NCI-H2107 treated with DMSO at 0.1 percent for 48 hours (cell line): ENCODE data around the gene CCDC190.
"Not testable (repeated sequence)": the region's sequence is repeated elsewhere in the genome, so short reads cannot be mapped to it uniquely, and the experiment has no call there.

Experiments
- DNase-seq: peaks from one replicate; lab custom pipeline; 2025; ENCODE audit not compliant: unreplicated experiment; lab: John Stamatoyannopoulos, UW

The CCDC190 gene

GRCh38 chr1:162878000-162878596 lies 17.1 kb upstream of the CCDC190 start:
- peak; percentile 75 for DNase-seq

GRCh38 chr1:162877412-162877811 lies 16.4 kb upstream of the CCDC190 start:
- no peak for DNase-seq

- DNase-seq, result no peak
Measured at GRCh38 chr1:162876751-162877150, 15.8 kb upstream of the CCDC190 start.

DNA sequence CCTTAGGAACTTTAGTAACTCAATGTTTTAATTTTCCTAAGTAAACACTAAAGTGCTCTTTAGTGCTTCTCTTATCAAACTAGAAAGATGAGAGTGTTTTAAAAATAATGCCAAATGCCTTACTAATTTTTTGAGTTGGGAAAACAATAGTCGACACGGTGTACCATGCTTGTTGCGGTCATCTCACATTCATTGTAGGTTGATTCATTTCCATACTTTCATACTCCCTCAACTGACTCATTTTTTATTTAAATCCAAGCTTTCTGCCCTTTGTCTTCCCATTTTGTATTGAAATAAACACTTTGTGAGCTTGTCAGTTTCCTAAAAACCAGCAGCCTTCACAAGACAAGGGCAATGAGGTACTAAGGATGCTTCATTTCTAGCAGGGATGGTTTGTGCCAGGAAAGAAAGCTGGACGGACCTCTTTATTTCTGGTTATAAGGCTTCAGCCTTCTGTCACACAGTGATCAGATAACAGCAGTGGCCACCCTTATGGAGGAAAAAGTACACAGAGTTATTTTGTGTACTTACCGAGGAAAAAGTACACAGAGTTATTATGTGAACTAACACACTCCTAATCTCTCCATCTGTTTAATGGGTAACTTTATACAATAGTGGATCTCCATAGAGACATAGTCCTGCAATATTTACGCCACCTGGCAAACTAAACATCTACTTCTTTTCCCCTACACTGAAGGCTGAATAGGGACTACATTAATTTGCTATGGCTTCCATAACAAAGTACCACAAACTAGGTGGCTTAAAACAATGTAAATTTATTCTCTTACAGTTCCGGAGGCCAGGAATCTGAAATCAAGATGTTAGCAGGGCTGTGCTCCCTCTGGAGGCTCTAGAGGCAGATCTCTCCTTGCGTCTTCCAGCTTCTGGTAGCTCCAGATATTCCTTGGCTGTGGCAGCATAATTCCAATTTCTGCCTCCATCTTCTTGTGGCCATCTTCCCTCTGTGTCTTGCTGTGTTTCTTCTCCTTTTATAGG lies 13.0 kb upstream of the CCDC190 start:
- DNase-seq, result no peak

DNA sequence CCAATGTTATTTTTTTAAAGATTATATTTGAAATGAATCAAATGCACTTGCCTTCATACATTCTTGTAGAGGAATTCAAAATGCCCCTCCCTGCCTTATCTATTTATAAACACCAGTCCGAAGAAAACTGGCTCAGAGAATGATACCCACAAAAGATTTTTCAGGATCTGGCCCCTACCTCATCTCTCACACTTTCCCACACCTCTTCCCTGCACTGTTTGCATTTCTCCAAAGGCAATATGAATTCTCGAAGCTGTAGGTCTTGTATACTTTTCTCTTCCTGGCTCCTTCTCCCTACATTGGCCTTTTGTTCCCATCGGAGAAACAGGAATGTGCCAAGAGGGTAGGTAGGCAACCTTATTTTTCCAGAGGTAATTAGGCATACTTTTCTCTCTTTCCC lies 12.0 kb upstream of the CCDC190 start:
- no peak for DNase-seq

DNA sequence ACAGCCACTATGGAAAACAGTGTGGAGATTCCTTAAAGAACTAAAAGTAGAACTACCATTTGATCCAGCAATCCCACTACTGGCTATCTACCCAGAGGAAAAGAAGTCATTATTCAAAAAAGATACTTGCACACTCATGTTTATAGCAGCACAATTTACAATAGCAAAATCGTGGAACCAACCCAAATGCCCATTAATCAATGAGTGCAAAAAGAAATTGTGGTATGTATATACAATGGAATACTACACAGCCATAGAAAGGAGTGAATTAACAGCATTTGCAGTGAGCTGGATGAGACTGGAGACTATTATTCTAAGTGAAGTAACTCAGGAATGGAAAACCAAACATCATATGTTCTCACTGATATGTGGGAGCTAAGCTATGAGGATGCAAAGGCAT lies 10.4 kb upstream of the CCDC190 start:
- DNase-seq, result not testable (repeated sequence)

DNA sequence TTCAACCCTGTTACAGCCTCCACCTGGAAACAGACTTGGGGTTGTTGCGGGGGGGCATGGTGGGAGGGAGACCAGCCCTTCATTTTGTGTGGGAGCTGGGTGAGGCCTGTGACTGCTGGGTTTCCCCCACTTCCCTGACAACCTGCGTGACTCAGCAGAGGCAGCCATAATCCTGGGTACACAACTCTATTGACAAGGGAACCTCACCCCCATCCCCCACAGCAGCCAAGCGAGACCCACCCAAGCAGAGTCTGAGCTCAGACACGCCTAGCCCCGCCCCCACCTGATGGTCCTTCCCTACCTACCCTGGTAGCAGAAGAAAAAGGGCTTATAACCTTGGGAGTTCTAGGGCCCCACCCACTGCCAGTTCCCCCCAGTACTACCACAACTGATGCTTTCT lies 8.0 kb upstream of the CCDC190 start:
- DNase-seq, result no peak

- DNase-seq, result no peak
Measured at GRCh38 chr1:162861625-162862024, 650 bp upstream of the CCDC190 start.

GRCh38 chr1:162859191-162859590 lies 1.8 kb downstream of the CCDC190 start:
- no peak for DNase-seq

DNA sequence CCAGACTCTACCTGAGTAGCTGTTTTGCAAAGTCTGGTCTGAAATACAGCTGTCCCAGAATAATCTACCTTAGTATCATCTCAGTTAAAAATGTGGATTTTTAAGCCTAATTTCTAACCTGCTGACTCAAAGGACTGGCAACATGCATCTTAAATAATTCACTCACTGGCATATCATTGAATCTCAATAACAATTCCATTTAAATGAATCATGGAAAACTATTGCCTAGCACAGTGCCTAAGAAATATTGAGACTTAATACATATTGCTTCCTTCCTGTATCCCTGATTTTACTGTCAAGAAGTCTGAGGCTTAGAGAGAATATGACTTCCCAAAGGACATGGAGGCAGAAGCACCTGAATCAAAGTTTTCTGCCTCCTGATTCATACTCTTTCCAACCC lies 3.1 kb downstream of the CCDC190 start:
- DNase-seq, result no peak

- DNase-seq, result peak; percentile 35
Measured at GRCh38 chr1:162856260-162856659, 4.7 kb downstream of the CCDC190 start.

DNA sequence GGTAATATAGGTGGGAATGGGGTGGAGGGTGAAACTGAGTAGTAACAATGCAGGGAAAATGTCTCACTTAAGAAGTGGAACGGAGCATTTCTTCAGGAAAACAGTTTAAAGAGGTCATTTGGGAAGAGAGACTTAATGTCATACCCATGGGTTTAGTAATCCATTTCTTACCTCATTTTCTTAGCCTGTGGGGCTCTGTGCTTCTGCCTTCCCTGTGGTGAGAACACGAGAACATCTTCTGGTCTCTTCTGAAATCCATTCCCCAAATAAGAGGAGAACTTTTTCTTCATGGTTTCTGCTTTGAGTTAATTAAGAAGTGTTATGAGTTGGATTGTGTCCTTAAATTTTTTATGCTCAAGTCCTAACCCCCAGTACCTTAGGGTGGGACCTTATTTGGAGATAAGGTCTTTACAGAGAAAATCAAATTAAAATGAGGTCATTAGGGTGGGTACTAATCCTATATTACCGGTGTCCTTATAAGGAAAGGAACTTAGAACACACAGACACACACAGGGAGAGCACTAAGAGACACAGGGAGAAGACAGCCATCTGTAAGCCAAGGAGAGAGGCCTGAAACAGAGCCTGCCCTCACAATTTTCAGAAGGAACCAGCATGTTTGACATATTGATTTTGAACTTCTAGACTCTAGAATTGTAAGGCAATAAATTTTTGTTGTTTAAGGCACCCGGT lies 5.4 kb downstream of the CCDC190 start:
- DNase-seq, result no peak

GRCh38 chr1:162854245-162854882 lies 6.6 kb downstream of the CCDC190 start:
- peak; percentile 74 for DNase-seq

GRCh38 chr1:162851341-162851740 lies 9.6 kb downstream of the CCDC190 start:
- DNase-seq, result no peak

GRCh38 chr1:162849711-162850110 lies 11.3 kb downstream of the CCDC190 start:
- no peak for DNase-seq

DNA sequence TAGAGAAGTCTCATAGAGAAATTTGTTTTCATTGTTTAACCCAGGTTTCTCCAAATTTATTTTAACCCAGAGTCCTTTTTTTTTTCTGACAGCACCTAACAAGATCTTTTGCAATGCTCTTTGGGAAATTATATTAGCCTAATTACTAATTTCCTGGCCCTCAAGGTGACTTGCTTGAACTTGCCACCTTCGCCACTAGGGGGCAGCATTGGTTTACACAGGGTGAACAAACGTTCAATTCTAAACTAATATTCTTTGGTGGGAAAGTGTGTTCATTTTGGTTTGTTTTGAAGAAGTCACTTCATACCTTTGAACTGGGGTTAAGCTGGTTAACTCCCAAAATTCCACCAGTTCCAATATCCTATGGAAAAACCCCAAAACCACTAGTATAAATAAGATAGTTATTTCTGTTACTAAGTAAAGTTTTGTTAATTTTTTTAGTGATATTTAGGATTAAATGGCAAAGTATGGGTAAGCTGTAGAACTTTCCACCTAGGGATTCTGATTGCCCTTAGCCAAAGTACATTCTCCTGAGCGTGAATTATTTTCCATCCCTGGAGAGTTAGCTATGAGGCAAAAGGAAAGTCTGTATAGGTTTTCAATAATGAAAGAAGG lies 13.0 kb downstream of the CCDC190 start:
- peak; percentile 46 for DNase-seq

DNA sequence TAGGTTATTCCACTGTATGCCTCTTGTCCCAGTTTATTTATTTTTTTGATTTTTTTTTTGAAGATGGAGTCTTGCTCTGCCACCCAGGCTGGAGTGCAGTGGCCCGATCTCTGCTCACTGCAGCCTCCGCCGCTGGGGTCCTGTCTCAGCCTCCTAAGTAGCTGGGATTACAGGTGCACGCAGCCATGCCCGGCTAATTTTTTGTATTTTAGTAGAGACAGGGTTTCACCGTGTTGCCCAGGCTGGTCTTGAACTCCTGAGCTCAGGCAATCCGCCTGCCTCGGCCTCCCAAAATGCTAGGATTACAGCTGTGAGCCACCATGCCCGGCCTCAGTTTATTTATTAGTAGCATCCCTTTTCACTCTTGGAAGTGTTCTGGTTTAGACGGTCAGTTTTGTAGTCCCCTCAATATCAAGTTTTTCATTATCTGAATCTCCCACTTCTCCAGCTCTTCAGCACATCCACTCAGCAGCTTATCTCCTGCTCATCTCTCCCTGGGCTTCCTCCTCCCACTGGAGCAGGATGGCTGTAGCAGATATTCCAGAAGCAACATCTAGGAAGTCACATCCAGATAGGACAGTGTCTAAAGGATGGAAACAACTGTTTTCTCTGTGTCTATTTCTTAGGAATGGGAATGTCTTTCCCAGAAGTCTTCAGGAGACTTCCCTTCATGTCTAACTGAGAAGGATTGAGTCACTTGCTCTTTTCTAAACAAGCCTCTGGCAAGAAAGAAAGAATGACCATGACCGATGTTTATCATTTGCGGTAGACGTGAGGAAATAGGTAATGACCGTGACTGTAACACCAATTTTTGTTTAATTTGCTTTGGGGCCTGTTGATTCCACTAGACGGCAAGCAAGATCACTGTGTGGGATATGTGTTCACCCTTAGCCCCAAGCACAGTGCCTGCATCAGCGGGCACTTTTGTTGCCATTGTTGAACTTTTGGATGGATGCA lies 14.4 kb downstream of the CCDC190 start:
- no peak for DNase-seq

GRCh38 chr1:162844153-162844552 lies 16.8 kb downstream of the CCDC190 start:
- DNase-seq, result no peak

GRCh38 chr1:162840250-162840839 lies 20.6 kb downstream of the CCDC190 start:
- DNase-seq, result no peak
